OCI-LY7 (cell line): ENCODE results near the gene EFCAB11.

Experiments used
- EZH2phosphoT487 ChIP-seq: fragments of 200-600 bp; sonication (generic); IDR thresholded peaks from 2 replicates; pipeline ENCODE4 v1.6.1; 2018; ENCODE audit warnings: low read depth, borderline replicate concordance, mild to moderate bottlenecking, mixed run types, antibody characterized with exemption, low read length, moderate library complexity, mixed read lengths
- TF ChIP-seq, protein P1 (sequence below): fragments of 200-600 bp; sonication (generic); conservative IDR thresholded peaks from 2 replicates; pipeline ENCODE4 v1.5.1; 2014; ENCODE audit warnings: mild to moderate bottlenecking, antibody characterized with exemption, low read length, moderate library complexity, mixed read lengths

DNA sequence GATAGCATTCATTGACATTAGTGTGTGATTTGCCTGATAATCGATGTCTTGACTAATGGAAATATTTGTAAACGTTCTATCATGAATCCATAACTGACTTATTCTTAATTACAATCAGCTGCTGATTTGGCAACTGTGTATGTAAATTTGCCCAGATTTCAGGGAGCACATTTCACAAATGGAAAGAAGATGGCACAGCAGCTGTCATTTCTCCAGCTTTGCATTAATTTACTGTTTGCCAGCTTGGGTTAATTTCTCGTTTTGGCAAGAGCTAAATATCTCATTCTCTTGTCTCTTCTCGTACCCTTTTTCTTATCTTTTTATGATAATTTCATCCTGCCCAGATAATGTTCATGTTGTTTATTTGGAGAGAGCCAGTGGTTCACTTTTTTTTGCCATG, 24.1 kb upstream of the EFCAB11 start:
- TF ChIP-seq, protein P1, sequence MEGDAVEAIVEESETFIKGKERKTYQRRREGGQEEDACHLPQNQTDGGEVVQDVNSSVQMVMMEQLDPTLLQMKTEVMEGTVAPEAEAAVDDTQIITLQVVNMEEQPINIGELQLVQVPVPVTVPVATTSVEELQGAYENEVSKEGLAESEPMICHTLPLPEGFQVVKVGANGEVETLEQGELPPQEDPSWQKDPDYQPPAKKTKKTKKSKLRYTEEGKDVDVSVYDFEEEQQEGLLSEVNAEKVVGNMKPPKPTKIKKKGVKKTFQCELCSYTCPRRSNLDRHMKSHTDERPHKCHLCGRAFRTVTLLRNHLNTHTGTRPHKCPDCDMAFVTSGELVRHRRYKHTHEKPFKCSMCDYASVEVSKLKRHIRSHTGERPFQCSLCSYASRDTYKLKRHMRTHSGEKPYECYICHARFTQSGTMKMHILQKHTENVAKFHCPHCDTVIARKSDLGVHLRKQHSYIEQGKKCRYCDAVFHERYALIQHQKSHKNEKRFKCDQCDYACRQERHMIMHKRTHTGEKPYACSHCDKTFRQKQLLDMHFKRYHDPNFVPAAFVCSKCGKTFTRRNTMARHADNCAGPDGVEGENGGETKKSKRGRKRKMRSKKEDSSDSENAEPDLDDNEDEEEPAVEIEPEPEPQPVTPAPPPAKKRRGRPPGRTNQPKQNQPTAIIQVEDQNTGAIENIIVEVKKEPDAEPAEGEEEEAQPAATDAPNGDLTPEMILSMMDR, result no peak
- no peak for TF ChIP-seq EZH2phosphoT487
